GM12891 (cell line): Measurements from ENCODE around the gene BRAF.

Experiments used
- PAX5 ChIP-seq: IDR thresholded peaks from 2 replicates; pipeline ENCODE4 v1.6.1; 2011; ENCODE audit warnings: low read length, moderate library complexity, mild to moderate bottlenecking; ENCODE audit not compliant: insufficient read depth, severe bottlenecking
- POLR2A ChIP-seq: IDR thresholded peaks from 2 replicates; pipeline ENCODE4 v1.6.1; 2011; ENCODE audit warnings: low read depth, low read length, control low read depth
- POLR2AphosphoS5 ChIP-seq: IDR thresholded peaks from 2 replicates; pipeline ENCODE4 v1.6.1; 2011; ENCODE audit warnings: low read depth, low read length, control low read depth
- POU2F2 ChIP-seq: IDR thresholded peaks from 2 replicates; pipeline ENCODE4 v1.6.1; 2011; ENCODE audit warnings: low read depth, mild to moderate bottlenecking, control low read depth, low read length, moderate library complexity
- SPI1 ChIP-seq: IDR thresholded peaks from 2 replicates; pipeline ENCODE4 v1.6.1; 2011; ENCODE audit warnings: low read depth, low read length, control low read depth
- TAF1 ChIP-seq: IDR thresholded peaks from 2 replicates; pipeline ENCODE4 v1.6.1; 2011; ENCODE audit warnings: low read depth, low read length, control low read depth

DNA sequence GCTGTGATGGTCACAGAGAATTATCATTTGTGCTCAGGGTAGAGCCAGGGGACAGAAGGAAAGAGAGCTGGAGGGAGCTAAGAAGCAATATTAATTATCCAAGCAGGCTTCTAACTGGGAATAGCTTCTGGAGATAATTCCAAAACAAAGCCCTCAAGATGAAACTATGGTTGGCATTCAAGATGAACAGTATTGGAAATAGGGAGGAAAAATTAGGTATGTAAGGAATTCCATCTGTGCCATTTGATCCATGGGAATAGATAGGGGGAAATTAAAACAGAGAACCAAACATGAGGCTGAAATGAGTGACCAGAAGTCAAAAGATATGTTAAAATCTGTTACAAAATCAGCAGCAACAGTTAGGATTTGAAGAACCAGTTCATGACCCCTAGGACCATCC, 152.9 kb downstream of the BRAF start:
- TF ChIP-seq POLR2AphosphoS5 (no peak), SPI1 (no peak), POLR2A (no peak), TAF1 (no peak), PAX5 (no peak), POU2F2 (no peak)
